CD4-positive, alpha-beta T cell treated with Interleukin-4 for 4 hours (primary cell): Measurements from ENCODE around the gene LMTK2.
"Not testable (repeated sequence)": the region's sequence is repeated elsewhere in the genome, so short reads cannot be mapped to it uniquely, and the experiment has no call there.

Source experiments
- DNase-seq: peaks from one replicate; pipeline ENCODE4 v3.0.0-alpha.2; 2020

The LMTK2 gene

GRCh38 chr7:98205162-98205845 is 98.6 kb downstream of the LMTK2 start:
- no peak for DNase-seq

DNA sequence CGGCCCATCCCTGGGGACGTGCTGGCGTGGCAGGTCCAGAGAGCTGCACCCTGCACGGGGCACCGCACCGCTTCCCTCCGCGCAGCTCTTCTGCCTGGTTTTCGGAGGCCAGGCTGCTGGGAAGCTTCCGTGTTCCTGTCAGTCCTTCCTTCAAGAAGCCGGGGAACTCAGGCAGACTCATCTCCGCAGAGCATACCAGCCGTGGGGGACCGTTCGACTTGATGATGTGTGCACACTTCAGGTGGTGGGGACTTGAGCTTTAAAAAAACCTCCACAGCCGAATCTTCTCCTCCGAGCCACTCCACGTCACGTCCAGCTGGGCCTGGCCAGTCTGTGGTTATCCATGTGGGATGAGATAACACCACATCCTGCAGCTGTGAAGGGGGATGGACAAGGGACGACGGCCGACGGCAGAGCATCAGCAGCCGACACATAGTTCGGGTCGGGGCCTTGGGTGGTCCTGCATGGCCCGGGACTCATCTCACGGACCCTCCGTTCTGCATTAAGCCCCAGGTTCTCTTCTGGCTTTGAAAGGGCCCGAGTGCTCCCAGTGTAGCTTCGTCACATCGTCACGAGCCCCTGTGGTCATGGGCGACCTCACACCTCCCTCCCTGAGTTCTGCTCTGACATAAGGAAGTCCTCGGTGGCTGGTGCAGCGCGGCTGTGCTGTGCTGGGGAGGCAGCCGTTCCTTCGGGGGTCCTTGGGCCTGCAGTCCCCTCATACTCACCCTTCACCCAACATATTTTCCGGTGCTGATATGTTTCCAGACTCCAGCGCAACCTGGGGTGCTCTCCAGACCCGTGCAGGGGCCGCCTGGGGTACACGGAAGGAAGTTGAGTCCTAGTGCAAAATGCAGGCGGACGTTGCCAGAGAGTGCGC is 100.0 kb downstream of the LMTK2 start:
- DNase-seq = no peak

DNA sequence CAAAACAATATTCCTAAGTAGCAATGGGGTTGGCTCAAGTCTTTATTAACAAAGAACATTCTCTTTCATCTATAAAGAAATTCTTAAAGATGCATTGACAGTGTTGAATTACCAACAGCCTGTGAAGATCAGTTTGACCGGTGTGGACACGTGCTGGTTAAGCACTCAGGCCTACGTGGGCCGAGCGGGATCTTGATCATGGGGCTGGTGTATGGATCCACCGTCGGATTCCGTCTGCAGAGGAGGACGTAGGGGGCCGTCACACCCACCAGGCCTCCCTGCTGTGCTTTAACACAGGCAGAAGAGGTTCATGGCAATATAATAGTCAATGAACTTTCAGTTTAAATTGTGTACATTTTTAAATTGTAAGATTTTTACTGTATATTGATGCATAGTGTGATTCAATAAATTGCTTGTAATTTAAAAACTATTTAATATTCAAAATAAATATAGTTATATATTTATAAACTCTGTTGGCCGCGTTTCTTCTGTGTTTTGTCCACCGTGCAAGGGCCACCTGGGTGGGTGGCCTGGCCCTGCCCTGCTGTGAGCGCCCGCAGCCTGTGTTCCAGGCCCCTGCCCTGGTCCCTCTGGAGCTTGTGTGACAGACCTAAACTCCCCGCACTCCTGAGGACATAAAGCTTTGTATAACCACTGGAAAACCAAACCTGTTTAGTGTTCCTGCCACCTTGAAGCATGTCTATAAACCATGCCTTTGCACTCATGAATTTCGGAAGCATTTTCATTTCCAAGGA is 102.7 kb downstream of the LMTK2 start:
- no peak for DNase-seq

DNA sequence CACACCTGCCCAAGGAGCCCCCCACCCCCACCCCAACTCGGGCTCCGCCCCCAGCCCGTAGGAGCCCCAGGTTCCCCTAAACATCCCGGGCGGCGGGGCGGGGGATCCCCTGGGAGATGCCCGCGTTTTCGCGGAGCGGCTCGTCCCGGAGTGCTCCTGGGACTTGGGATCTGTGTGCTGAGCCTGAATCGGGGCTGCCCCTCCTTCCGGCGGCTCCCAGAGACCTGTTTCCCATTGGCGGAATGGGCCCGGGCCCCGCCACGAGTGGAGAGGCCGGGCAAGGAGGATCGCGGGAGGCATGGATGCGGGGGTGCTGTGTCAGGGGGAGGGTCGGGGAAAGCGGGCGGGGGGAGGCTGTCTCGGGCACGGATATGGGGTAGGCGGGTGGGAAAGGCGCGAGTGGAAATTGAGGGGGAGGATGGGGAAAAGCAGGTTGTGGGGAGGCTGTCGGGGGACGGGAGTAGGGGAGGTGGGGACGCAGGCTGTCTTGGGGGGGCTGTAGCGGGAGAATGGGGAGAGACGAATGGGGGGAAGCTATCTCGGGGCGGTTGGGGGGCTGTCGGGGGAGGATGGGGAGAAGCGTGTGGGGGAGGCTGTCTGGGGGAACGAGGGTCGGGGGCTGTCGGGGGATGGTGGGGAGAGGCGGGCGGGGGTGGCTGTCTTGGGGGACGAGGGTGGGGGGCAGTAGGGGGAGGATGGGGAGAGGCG is 104.0 kb downstream of the LMTK2 start:
- no peak for DNase-seq

DNA sequence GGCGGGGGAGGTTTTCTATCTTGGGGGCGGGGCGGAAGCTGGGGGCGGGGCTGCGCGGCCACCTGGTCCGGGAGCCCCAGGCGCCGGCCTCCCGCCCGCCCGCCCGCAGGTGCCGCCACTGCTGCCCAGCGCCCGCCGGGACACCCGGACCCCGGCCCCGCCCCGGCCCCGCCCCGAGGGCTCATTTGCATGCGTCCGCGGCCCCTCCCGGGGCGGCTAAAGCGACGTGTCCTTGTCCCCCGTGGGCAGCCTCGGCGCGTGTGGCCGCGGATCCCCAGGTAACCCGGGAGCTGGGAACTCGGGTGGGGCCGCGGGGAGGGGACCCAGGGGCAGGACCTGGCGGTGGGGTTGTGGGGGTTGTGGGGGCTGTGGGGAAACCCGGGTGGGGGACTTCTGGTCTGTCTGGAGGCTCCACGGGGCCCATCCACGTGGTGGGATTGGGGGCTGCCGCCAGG is 104.6 kb downstream of the LMTK2 start, which contains the start of gene BHLHA15:
Gene BHLHA15, plus strand, starts transcription at position 219 of the 455 bp plus-strand sequence. CDS start 871 bp downstream, outside the sequence.
- peak; percentile 6 for DNase-seq

DNA sequence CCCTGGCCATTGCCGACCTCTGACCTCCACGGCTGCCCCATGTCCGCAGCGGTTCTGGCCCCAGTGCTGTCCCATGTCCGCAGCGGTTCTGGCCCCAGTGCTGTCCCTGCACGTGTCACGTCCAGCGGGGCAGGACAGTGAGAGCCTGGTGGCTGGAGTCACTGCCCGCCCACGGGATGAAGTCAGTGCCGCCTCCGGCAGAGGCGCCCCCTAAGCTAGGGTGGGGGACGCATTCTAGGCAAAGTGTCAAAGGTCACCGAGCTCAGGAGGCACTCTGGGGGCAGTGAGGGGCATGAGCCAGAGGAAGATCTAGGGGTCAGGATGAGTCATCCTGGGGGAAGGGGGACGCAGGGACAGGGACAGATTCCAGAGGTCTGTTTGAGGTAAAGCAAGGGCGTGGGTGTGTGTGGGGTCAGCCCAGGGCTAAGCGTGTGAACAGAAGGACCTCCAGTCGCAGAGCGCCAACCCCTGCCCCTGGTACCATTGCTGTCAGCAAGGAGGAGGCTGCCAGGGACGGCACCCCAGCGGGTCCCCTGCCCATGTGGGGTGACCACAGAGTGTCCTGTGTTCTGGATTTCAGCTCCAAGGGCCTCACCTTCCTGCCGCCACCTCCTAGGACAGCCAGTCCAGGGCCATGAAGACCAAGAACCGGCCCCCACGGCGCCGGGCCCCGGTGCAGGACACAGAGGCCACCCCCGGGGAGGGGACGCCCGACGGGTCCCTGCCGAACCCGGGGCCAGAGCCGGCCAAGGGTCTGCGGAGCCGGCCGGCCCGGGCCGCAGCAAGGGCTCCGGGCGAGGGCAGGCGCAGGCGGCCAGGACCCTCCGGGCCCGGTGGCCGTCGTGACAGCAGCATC is 105.2 kb downstream of the LMTK2 start:
- no peak for DNase-seq

DNA sequence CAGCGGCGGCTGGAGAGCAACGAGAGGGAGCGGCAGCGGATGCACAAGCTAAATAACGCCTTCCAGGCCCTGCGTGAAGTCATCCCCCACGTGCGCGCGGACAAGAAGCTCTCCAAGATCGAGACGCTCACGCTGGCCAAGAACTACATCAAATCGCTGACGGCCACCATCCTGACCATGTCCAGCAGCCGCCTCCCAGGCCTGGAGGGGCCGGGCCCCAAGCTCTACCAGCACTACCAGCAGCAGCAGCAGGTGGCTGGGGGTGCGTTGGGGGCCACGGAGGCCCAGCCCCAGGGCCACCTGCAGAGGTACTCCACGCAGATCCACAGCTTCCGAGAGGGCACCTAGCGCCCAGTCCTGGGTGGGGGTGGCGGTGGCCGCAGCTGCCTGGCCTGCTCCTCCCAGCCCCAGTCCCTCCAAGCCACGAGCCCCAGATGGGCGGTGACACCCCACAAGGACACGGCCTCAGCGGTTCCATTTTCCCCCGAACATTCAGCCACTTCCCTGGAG is 105.9 kb downstream of the LMTK2 start:
- DNase-seq = no peak

DNA sequence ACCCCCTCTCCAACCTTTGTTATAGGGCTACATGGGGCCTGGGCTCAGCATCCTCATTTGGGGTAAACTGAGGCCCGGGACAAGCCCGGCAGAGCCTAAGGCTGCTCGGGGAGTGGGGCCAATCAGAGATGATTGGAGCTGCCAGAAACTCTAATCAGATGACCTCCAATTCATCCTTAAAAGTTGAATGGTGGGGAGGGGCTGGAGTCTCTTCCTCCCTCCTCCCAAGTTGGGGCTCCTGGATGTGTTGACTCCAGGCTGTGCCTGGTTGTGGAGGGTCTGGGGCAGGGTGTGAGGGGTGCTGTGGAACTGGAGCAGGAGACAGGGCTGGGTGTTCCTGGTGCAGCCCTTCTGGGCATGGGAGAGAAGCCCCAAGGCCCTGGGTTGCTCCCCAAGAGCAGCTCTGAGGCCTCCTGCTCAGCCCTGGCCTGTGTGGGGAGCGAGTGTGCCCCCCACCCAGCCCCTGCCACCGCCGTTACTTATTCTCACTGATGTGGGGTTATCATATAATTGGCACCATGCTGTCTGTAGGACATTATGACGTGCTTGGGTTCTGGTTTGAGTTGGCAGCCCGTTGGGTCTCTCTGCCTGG is 106.7 kb downstream of the LMTK2 start:
- DNase-seq = no peak

DNA sequence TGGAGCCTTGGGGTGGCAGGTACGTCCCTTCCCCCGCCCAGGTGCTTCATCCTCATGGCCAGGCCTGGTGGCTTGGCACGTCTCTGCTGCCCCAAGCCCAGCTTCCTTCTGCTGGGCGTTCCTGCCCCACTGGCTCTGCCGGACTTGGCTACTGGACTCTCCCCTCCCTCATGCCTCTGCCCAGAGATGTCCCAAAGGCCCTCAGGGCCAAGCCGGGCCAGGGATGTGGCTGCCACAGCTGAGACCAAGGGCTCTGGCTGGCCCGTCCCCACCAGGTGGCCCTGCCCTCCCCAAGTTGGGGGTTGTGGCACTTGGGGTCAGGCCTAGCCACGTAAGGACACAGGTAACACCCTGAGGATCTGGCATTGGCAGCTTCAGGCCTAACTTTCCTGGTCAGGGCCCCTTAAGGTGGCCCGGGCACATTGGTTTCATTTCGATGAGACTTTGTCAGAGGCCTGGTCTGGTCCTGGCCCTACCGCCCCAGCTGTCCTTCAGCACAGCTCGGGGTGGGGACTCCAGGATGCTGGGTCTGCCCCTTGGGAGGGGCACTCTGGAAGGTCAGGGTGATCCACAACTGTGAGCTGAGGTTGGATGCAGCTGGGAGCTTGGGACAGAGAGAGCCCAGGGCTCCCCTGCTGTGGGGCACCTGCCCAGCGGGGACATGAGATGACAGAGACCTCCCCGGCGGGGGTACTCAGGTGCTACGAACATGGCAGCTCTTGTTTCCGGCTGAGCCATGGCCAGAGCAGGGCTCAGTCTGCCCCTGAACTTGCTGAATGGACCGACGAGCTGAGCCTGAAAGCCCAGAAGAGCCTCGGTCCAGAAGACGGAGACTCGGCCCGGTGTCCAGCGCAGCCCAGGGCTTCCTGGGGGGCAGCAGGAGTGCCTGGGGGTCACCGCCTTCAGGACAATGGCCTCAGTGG is 107.5 kb downstream of the LMTK2 start:
- DNase-seq = no peak

DNA sequence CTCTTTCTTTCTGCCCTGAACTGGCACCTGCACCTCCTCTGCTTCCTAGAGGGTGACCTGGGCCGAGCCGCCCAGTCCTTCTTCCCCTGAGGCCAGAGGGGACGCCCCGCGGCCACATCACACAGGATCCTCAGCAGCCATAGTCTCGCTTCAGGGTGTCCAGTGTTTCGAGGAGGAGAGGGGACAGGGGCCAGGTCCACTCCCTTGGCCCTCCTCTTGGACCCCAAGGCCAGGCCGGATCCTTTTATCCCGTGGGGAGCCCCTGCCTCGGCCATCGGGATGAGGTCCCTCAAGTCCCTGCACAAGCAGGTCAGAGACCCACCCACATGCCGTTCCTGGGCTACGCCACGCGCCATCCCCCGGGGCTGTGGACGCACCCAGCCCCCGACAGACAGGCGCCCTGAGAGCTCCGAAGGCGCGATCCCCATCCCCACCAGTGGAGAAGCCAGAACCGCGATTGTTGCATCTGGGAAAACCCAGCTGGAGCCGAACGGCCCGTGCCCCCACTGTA is 108.2 kb downstream of the LMTK2 start:
- DNase-seq = no peak

GRCh38 chr7:98215561-98216495 is 109.2 kb downstream of the LMTK2 start:
- no peak for DNase-seq

GRCh38 chr7:98216941-98217622 is 110.4 kb downstream of the LMTK2 start:
- no peak for DNase-seq

DNA sequence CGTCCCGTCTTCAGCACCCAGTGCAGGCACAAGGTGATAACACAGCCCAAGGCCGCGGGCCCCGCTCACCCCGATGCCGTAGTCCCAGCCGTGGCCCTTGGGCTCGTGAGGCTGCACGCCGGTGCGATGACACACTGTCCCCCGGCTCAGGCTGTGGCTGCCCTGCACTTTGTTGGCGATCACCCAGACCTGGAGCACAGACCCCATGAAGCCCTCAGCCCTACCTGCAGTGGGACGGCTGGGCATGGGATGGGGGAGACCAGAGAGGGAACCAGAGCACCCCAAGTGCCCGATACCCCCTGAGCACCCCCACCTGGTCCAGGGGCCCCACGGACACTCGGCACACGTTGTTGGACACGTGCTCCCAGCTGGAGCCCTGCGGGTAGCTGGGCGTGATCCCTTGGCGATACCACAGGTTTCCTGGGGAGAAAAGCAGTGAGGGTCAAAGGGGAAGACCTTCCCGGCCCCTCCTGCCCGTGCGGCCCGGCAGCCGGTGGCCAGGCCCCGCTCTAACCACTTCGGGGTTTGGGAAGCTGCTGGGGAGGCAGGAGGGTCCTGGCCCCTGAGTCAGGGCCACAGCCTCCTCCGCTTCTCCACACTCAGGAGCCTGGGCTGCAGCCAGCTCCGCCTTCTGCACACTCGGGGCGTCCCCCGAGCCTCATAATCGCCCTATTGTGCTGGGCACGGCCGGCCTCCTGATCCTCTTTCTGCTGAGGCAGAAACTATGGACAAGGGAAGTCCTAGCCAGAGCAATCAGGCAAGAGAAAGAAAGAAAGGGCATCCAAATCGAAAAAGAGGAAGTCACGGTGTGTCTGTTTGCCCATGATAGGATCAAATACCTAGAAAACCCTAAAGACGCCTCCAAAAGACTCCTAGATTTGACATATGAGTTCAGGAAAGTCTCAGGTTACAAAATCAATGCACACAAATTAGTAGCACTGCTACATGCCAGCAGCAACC is 111.2 kb downstream of the LMTK2 start:
- no peak for DNase-seq

- not testable (repeated sequence) for DNase-seq
Measured at GRCh38 chr7:98219382-98219781, 112.7 kb downstream of the LMTK2 start.

DNA sequence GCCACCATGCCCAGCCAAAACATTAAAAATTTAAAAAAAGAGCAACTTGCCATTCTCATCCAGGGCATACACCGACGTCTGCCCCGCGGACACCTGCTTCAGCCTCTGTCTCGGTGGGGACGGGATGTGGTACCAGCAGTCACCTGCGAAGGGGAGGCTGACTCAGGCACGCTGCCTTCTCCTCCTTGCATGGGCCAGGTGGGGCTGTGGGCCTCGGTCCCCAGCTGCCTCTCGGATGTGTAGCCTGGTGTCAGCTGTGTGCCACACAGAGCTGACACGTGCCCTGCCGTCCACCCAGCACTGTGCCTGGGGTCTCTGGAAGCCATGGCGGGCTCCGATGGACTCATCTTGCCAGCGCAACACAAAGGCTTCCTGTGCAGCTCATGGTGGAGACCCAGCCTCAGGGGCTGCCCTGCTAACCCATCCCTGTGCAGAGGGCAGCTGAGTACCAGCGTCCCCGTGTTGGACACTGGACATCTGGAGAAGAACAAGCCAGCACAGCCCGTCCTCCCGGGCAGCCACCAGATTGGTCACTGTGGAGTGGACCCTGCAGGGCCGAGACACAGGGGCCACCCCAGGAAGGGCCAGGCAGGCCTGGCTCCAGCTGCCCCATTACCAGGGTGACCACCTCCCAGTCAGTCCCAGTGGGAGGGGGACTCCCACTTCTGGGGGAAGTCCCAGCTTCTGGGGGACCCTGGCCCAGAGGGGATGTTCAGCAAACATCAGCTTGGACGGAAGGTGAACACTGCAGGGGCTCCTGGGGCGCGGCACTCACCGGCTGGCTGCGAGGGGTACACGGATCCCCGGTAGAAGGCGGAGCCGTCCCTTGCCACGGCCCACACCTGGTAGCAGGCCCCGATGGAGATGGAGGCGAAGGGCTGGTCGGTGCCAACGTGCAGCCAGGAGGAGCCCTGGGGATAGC is 115.2 kb downstream of the LMTK2 start:
- DNase-seq = no peak
